GOT3 (cell line): ENCODE results near the gene RBM26.

Experiments used
- DNase-seq: peaks from one replicate; lab custom pipeline; 2025; ENCODE audit warnings: mixed read lengths; lab: John Stamatoyannopoulos, UW

The RBM26 gene

GRCh38 chr13:79336966-79337365, 69.1 kb downstream of the RBM26 start:
- no peak for DNase-seq

GRCh38 chr13:79328510-79328909, 77.5 kb downstream of the RBM26 start:
- no peak for DNase-seq

- DNase-seq, result no peak
These were observed 85.6 kb downstream of the RBM26 start for GRCh38 chr13:79320433-79320832.

DNA sequence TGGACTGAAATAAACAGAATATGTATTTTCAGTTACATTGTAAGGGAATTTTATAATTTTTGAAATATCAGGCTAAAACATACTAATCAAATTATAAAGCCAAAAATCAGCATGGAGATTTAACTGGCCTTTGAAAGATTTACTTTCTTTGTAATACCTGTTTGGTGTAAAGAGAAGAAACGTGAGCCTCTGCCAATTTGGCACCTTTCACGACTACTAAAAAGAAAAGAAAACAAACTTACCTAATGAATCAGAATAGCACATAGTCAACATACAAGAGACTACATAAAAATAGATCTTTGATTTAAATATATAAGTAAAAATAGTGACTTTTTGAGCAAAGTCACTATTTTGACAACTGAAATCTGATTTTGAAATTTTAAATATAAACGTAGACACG, 87.4 kb downstream of the RBM26 start:
- DNase-seq, result no peak

GRCh38 chr13:79317856-79318255, 88.2 kb downstream of the RBM26 start:
- no peak for DNase-seq

GRCh38 chr13:79314652-79315051, 91.4 kb downstream of the RBM26 start:
- DNase-seq, result no peak

- no peak for DNase-seq
These were observed 93.7 kb downstream of the RBM26 start for GRCh38 chr13:79312340-79312855.

GRCh38 chr13:79311386-79311785, 94.7 kb downstream of the RBM26 start:
- DNase-seq, result no peak

- DNase-seq, result no peak
These were observed 96.4 kb downstream of the RBM26 start for GRCh38 chr13:79309690-79310089.

- DNase-seq, result no peak
These were observed 98.2 kb downstream of the RBM26 start for GRCh38 chr13:79307866-79308298.

DNA sequence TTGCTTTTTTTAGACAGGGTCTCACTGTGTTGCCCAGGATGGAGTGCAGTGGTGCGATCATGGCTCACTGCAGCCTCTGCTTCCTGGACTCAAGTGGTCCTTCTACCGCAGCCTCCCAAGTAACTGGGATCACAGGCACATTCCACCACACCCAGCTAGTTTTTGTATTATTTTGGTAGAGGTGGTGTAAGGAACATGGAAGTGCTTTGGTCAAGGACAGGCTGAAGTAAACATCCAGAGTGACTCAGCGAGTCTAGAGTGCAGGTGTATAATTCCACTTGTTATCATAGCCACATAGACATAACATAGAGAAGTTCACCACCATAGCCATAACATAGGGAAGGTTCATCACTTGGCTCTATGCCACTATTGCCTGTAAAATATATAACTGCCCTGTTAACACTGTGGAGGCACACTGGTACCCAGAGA, 98.6 kb downstream of the RBM26 start:
- no peak for DNase-seq

- no peak for DNase-seq
These were observed 99.4 kb downstream of the RBM26 start for GRCh38 chr13:79306650-79307049.

GRCh38 chr13:79297128-79297527, 108.9 kb downstream of the RBM26 start:
- DNase-seq, result no peak

GRCh38 chr13:79295906-79296706, 109.9 kb downstream of the RBM26 start:
- DNase-seq, result no peak

- DNase-seq, result no peak
These were observed 115.3 kb downstream of the RBM26 start for GRCh38 chr13:79290595-79291244.

GRCh38 chr13:79289571-79289970, 116.5 kb downstream of the RBM26 start:
- no peak for DNase-seq

DNA sequence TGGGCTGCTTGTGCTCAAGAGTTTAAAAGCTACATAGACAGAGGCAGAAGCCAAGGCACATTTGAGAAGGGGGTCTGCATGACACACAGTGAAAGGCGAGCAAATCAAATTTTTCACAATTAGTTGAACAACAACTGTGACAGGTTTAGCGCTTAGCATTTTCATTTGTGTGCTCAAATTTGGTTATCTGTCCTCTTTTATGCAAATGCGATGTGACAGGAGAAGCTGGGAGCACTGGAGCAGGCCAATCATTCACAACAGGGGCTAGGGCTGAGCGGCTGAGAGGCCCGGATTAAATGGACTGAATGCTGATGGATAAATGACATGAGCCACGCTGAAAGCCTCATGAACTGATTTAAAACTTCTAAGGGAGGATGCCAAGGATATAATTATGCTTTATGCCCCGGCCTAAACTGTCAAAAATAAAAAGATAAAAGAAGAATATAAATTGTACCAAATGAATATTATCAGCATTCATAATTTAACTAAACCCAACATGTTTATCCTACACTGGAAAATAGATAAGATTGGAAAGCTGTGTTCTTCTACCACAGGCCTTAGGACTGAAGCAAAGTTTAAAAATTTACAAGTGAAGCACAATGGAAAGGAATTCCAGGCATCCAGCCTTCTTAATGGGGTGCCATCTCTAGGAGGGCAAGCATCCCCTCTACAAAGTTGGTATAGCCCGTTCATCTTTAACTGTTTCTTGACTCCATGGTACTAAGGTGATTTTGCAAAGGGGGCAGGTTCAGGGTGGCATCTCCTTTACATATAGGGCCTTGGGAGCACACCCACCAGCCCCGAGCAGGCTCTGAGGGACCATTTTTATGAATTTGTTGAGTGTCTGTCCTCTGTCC, 117.9 kb downstream of the RBM26 start:
- DNase-seq, result no peak

DNA sequence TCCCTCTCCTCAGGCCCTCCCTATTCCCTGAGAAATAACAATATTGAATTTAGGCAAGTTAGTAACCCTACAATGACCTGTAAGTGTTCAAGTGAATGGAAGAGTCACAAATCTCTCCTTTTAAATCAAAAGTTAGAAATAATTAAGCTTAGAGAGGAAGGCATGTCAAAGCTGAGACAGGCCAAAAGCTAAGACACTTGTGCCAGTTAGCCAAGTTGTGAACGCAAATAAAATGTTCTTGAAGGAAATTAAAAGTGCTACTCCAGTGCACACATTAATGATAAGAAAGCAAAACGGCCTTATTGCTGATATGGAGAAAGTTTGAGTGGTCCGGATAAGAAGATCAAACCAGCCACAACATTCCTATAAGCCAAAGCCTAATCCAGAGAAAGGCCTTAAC, 120.9 kb downstream of the RBM26 start:
- DNase-seq, result no peak

- DNase-seq, result no peak
These were observed 122.3 kb downstream of the RBM26 start for GRCh38 chr13:79283742-79284141.

DNA sequence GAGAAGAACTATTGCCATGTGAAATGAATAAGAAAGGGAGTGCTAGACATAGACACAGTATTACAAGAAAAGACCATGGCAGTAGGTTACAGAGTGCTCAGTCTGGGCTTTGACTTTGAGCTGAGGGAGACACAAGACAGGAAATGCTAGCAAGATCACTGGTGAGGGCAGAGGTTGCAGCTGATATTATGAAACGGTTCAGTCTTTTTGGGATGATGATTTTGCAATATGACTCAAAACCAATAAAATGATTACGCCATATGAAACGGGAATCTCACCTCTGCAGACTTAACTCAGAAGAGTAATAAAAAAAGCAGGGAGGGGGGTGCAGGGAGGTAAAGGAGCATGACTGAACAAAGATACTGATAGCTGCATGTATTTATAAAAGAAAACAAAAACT, 123.1 kb downstream of the RBM26 start:
- DNase-seq, result no peak

DNA sequence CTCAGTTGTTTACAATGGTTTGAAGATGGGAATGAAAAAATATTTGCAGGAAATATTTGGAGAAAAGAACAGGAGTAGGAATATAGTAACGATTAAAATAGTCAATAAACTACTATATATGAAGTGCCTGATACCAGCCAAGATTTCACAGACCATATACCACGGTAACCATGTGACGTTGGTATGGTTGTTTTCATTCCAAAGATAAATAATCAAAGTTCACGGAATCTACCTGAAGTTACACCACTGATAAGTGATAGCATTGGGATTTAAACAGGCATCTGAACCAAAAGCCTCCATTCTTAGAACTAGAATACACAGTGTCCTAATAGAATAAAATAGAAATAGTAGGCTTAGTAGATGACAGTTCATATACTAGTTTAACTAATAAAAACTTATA, 123.5 kb downstream of the RBM26 start:
- no peak for DNase-seq

DNA sequence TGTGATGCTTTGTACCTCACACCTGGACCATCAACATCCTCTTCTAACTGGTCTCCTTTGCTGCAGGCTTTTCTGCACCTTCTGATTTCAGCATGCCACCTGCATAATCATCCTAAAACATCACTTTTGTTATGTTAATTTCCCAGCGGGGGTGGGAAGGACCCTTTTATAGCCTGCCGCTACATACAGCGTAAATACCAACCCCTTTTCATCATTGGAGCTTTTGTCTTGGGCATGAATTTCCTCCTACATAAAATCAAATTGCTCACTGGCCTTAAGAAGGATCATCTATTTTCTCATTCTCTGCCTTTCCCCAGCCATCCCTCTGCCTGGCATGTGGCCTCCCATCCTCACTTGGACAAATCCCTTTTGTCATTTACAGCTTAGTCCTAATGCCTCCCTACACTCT, 124.7 kb downstream of the RBM26 start:
- no peak for DNase-seq
